ENCODE measurements around the gene RGS7.

RGS7 gene

GRCh38 chr1:241276391-241276790, 80.6 kb downstream of the RGS7 start:
- TF ChIP-seq, protein P1, sequence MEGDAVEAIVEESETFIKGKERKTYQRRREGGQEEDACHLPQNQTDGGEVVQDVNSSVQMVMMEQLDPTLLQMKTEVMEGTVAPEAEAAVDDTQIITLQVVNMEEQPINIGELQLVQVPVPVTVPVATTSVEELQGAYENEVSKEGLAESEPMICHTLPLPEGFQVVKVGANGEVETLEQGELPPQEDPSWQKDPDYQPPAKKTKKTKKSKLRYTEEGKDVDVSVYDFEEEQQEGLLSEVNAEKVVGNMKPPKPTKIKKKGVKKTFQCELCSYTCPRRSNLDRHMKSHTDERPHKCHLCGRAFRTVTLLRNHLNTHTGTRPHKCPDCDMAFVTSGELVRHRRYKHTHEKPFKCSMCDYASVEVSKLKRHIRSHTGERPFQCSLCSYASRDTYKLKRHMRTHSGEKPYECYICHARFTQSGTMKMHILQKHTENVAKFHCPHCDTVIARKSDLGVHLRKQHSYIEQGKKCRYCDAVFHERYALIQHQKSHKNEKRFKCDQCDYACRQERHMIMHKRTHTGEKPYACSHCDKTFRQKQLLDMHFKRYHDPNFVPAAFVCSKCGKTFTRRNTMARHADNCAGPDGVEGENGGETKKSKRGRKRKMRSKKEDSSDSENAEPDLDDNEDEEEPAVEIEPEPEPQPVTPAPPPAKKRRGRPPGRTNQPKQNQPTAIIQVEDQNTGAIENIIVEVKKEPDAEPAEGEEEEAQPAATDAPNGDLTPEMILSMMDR (conservative IDR thresholded peaks at IDR 0.05; ENCODE audit: low read length) = no peak
- TF ChIP-seq EZH2phosphoT487 (IDR thresholded peaks at IDR 0.05; ENCODE audit: borderline replicate concordance) = no peak

DNA sequence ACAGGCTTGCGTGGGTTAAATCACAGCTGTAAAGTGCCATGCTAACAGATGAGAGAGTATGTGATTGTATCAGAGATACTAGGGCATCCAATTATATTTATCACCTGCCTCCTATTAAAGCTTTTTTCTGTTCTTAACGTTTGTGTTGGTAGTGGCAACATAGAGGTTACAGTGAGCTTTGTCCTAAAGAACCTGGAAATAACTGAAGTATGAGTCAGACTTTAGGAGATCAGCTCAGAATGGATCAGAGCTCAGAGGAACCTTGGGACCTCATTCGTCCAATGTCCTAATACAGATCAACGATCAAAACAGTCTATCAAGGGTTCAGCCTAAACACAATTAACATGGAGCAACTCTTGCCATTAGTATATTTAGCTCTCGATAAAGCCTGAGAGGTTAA, 81.0 kb downstream of the RGS7 start:
- H3K79me2 ChIP-seq (ENCODE audit: insufficient read depth, low read length) = no peaks in the 10 kb centered on the region
- H4K20me1 ChIP-seq (ENCODE audit: insufficient read depth, low read length, poor library complexity, severe bottlenecking) = no peaks in the 10 kb centered on the region
- H3K4me1 ChIP-seq (ENCODE audit: insufficient read depth, low read length, poor library complexity, severe bottlenecking) = no peaks in the 10 kb centered on the region
- no peak overlapping the region for H3K4me2 ChIP-seq (ENCODE audit: low read depth, low read length, poor library complexity, severe bottlenecking)
- TF ChIP-seq EZH2phosphoT487 (IDR thresholded peaks at IDR 0.05; ENCODE audit: borderline replicate concordance) = no peak
- TF ChIP-seq, protein P1 (conservative IDR thresholded peaks at IDR 0.05; ENCODE audit: low read length) = no peak
- H3K36me3 ChIP-seq (ENCODE audit: insufficient read depth, low read length) = no peaks in the 10 kb centered on the region
- no peak overlapping the region for H2AFZ ChIP-seq (ENCODE audit: low read length)
- no peaks in the 10 kb centered on the region for H3K9me2 ChIP-seq (replicated peaks; ENCODE audit: low read depth, low read length)
- H3F3A ChIP-seq (ENCODE audit: low read depth) = no peaks in the 10 kb centered on the region
- no peak overlapping the region for H3K9ac ChIP-seq (ENCODE audit: low read depth, low read length, poor library complexity, severe bottlenecking)
- peaks cover 6% of the 10 kb centered on the region; the same call in 1 of the 2 replicates for H3K9me3 ChIP-seq (ENCODE audit: insufficient read depth, low read depth, low read length)
- H3K27me3 ChIP-seq (ENCODE audit: insufficient read depth, low read length, poor library complexity, severe bottlenecking) = no peaks in the 10 kb centered on the region
- H3K4me3 ChIP-seq (ENCODE audit: low read length, poor library complexity, severe bottlenecking) = no peak overlapping the region

More at GRCh38 chr1:241276391-241276790, 80.6 kb downstream of the RGS7 start:
- Histone ChIP-seq H3K4me1 (ENCODE audit: insufficient read depth, low read length, poor library complexity, severe bottlenecking) (no peaks in the 10 kb centered on the region), H3K4me2 (ENCODE audit: low read depth, low read length, poor library complexity, severe bottlenecking) (no peak overlapping the region), H3K9me3 (ENCODE audit: insufficient read depth, low read depth, low read length) (peaks cover 6% of the 10 kb centered on the region; the same call in 1 of the 2 replicates), H3F3A (ENCODE audit: low read depth) (no peaks in the 10 kb centered on the region), H2AFZ (ENCODE audit: low read length) (no peak overlapping the region), H3K79me2 (ENCODE audit: insufficient read depth, low read length) (no peaks in the 10 kb centered on the region), H3K9me2 (replicated peaks; ENCODE audit: low read depth, low read length) (no peaks in the 10 kb centered on the region), H3K9ac (ENCODE audit: low read depth, low read length, poor library complexity, severe bottlenecking) (no peak overlapping the region), H3K36me3 (ENCODE audit: insufficient read depth, low read length) (no peaks in the 10 kb centered on the region), H4K20me1 (ENCODE audit: insufficient read depth, low read length, poor library complexity, severe bottlenecking) (no peaks in the 10 kb centered on the region), H3K4me3 (ENCODE audit: low read length, poor library complexity, severe bottlenecking) (no peak overlapping the region), H3K27me3 (ENCODE audit: insufficient read depth, low read length, poor library complexity, severe bottlenecking) (no peaks in the 10 kb centered on the region)

- H3K27me3 ChIP-seq (ENCODE audit: insufficient read depth, low read length, poor library complexity, severe bottlenecking) = no peaks in the 10 kb centered on the region
- no peaks in the 10 kb centered on the region for H3K4me1 ChIP-seq (ENCODE audit: insufficient read depth, low read length, poor library complexity, severe bottlenecking)
- H2AFZ ChIP-seq (ENCODE audit: low read length) = no peak overlapping the region
- TF ChIP-seq, protein P1 (conservative IDR thresholded peaks at IDR 0.05; ENCODE audit: low read length) = no peak
- TF ChIP-seq EZH2phosphoT487 (IDR thresholded peaks at IDR 0.05; ENCODE audit: borderline replicate concordance) = no peak
- no peak overlapping the region for H3K4me3 ChIP-seq (ENCODE audit: low read length, poor library complexity, severe bottlenecking)
- H3K9me3 ChIP-seq (ENCODE audit: insufficient read depth, low read depth, low read length) = peaks cover 6% of the 10 kb centered on the region; the same call in 1 of the 2 replicates
- no peak overlapping the region for H3K4me2 ChIP-seq (ENCODE audit: low read depth, low read length, poor library complexity, severe bottlenecking)
- no peak overlapping the region for H3K9ac ChIP-seq (ENCODE audit: low read depth, low read length, poor library complexity, severe bottlenecking)
- no peaks in the 10 kb centered on the region for H3F3A ChIP-seq (ENCODE audit: low read depth)
- no peaks in the 10 kb centered on the region for H4K20me1 ChIP-seq (ENCODE audit: insufficient read depth, low read length, poor library complexity, severe bottlenecking)
- H3K36me3 ChIP-seq (ENCODE audit: insufficient read depth, low read length) = no peaks in the 10 kb centered on the region
- no peaks in the 10 kb centered on the region for H3K79me2 ChIP-seq (ENCODE audit: insufficient read depth, low read length)
- no peaks in the 10 kb centered on the region for H3K9me2 ChIP-seq (replicated peaks; ENCODE audit: low read depth, low read length)
Measured at GRCh38 chr1:241275226-241275625, 81.8 kb downstream of the RGS7 start.
